GF-D8 (cell line): Measurements from ENCODE around the gene PRKCA.

ENCODE experiments used
- DNase-seq: peaks from one replicate; lab custom pipeline; 2025; lab: John Stamatoyannopoulos, UW

Gene PRKCA

DNA sequence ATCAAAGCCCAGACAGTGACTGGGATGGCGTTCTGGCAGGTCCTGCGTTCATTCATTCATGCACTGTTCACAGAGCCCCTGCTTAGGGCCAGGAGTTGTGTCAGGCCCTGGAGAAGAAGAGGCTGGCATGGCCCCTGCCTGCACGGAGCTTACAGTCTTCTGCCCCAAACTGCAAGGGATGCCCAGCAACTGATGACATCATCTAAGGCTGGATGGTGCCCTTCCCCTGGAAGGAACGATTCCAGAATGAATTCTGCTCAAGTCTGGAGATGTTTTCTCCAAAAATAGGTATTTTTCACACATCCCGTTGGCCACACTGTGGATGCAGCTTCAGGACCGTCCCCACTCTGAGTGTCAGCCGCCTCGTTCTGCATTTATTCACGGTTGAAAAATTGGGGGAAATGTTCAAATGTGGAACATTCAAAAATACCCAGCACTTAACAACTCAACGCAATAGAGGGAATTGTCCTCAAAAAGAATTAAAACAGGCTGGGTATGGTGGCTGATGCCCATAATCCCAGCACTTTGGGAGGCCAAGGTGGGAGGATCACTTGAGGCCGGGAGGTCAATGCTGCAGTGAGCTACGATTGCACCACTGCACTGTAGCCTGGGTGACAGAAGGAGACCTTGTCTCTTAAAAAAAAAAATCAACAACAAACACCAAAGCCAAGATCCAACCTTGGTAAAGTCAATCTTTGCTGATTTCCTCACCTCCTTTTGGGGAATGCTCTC, 508.7 kb downstream of the PRKCA start:
- no peak for DNase-seq

DNA sequence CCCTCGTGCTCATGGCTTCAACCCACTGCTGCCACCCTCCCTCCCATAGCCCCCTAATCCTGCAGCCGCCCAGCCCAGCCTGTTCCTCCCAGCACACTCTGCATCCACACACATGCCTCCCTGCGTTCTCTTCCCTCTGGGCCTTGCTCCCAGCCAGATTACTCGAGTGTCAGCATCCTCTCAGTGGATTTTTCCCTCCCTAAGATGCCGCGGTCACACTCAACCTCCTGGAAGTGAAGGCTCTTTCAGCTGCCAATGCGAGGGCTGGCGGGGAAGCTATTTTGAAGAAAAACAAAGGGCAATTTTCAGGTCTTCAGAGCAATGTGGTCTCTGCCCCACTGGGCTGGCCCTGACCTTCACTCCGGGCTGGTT, 509.3 kb downstream of the PRKCA start:
- no peak for DNase-seq

DNA sequence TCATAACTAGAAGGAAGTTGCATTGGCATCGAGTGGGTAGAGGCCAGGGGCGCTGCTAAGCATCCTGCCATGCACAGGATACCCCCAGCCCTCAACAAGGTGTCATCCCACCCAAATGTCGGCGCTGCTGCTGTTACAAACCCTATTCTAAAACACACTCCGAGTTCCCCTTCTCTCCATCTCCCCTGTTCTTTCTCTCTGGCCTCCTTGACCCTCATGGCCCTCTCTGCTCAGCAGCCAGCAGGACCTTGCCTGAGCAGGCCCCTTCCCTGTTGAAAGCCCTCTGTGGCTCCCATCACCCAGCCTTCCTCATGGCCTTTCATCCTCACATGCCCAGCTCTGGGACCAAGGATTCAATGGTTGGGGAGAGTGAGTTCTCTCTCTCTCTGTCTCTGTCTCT, 510.2 kb downstream of the PRKCA start:
- DNase-seq: no peak

DNA sequence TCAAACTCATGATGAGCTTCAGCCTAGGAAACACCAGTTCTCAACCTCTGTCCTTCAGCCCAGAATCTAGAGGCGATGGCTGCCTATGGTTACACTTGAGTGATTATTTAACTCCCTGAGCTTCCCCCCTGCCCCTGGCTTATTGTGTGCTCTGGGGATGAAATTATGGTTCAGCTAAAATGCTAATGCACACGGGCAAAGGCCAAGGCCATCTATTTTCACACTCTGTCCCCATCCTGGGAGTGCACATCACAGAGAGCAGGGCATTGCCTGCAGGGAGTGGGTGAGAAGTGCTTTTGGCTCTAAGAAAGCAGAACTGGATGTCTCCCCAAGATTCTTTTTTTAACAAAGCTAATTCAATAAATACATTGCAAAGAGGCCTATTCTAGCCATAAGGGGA, 510.9 kb downstream of the PRKCA start:
- no peak for DNase-seq

DNA sequence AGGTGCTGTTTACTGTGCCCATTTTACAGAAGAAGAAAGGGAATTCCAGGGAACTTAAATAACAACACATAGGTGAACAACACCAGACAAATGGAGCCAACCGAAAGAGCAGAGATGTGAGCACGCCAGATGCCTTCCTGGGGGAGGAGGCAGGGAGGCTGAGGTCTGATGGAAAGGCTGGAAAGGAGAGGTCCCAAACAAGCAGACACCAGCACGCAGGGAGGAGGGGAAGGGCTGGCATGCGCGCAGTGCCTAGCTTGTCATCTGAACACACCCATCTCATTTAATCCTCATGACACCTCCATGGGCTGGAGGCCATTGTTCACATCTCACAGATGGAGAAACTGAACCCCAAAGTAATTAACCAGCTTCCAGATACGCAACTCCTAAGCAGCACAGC, 511.6 kb downstream of the PRKCA start:
- no peak for DNase-seq

DNA sequence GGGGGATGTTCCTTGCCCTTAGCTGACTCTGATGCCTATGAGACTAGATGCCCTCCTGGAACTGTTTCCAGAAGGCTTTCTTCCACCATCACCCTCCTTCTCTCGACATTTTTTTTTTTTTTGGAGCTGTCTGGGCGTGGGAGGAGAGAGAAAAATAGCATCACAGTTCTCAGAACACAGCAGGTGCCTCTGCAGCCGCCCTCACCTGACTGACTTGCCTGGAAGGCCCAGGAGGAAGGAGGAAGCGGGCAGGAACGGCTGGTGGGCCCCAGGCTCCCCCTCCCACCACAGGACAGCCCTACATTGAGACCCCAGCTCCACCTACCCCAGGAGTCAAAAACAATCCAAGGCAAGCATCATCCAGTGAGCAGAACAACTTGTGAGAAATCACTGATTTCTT, 512.2 kb downstream of the PRKCA start:
- DNase-seq: no peak

DNA sequence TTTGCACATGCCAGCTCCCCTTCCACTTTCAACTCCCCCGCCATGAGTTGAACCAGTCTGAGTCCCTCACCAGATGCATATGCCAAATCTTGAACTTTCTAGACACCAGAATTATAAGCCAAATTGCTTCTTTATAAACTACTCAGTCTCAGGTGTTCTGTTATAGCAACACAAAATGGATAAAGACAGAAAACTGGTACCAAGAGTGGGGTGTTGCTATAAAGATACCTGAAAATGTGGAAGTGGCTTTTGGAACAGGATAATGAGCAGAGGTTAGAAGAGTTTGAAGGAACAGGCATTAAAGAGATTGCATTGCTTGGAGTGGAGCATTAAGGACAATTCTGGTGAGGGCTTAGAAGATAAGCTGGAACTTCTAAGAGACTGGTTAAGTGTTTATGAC, 515.3 kb downstream of the PRKCA start:
- no peak for DNase-seq

DNA sequence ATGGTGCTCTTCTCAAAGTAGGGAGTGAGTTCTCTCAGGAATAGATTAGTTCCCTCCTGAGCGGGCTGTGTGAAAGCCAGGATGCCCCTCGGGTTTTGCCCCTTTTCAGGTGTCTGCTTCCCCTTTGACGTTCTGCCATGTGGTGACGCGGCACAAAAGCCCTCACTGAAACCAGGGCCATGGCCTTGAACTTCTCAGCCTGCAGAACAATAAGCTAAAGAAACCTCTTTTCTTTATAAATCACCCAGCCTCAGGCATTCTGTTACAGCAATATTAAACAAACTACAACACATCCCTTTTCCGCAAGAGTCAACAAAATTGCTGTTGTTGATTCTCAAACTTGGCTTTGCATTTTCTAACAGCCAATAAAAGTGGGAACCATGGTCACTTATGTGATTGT, 517.1 kb downstream of the PRKCA start:
- DNase-seq: no peak

DNA sequence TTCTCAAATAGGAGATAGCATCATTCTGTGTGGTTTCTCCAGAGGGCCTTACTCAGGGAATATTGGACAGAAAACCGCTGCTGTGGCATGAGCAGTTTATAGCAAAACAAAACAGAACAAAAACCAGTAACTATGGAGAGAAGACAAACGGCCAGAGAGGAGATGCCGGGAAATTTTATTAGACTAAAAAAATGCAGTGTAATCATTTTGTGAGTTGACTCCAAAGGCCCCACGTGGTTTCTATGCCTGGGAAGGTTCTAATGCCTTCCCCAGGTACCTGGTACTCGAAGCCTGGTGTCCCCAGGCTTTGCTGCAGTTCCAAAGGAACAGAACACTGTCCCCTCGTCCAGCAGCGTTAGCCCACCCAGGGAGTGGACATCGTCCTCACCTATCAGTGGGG, 519.6 kb downstream of the PRKCA start:
- DNase-seq: no peak

DNA sequence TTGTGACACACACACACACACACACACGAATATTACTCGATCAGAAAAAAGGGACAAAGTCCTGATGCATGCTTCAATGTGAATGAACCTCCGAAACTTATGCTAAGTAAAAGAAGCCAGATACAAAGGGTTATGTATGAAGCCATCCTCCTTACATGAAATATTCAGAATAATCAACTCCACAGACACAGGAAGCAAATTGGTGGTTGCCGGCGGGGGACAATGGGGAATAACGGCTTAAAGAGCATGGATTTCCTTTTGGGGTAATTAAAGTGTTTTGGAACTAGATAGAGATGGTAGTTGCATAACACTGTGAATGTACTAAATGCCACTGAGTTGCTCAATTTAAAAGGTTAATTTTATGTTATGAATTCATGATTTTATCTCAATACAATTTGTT, 524.4 kb downstream of the PRKCA start:
- DNase-seq: no peak

DNA sequence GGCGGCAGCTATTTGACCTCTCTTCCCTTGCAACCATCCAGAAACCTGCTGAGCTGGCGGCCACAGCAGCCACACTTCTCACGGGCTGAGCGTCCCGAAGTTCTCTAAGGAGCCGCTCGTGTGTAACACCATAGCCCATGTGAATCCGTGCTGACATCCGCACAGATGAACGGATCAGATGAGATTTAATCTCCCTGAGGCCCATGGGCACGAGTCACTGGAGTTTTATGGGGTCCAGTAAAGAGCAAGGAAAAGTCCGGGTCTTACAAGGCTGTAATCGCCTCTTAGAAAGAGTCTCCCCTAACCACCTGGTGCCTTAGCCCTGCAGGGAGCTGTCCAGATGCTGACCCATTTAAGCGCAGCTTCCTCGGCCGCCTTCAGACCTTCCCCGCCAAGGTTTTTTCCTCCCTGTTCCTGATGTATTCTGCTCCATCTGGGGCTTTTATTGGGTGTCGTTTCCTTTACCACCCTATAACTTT, 527.0 kb downstream of the PRKCA start:
- no peak for DNase-seq

DNA sequence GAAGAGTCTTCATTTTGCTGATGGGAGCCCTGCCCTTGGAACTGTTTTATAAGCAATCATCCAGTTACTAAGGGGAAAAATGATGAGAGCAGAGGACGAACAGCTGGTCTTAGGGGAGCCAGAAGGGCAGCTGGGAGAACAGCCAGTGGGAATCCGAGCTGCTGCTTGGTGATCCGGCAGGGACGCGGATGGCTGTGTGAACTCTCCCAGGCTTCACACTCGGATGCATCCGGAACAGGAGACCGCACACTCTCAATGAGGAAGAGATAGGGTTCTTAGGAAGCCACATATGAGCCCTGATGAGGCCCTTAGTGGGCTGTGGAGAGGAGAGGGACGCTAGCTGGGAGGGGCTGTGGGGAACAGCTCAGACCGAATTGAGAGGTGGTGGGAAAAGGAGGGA, 527.5 kb downstream of the PRKCA start:
- DNase-seq: no peak

DNA sequence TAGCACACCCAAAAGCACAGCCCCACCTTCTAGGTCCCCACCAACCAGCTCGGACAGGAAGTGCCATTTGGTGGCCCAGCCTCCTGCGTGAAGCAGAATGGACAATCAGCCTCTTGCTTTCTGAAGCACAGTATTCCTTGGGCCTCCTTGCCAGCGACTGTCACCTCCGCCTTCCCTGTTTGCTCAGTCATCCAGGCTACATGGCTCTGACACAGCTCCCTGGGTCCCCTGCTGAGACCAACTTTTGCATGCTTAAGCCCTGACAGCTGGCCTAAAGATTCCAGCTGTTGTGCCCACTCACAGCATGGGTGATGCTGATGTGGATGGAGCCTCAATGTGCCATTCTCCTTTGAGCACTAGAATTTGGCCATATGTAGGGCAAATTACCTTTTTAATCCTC, 528.0 kb downstream of the PRKCA start:
- no peak for DNase-seq

DNA sequence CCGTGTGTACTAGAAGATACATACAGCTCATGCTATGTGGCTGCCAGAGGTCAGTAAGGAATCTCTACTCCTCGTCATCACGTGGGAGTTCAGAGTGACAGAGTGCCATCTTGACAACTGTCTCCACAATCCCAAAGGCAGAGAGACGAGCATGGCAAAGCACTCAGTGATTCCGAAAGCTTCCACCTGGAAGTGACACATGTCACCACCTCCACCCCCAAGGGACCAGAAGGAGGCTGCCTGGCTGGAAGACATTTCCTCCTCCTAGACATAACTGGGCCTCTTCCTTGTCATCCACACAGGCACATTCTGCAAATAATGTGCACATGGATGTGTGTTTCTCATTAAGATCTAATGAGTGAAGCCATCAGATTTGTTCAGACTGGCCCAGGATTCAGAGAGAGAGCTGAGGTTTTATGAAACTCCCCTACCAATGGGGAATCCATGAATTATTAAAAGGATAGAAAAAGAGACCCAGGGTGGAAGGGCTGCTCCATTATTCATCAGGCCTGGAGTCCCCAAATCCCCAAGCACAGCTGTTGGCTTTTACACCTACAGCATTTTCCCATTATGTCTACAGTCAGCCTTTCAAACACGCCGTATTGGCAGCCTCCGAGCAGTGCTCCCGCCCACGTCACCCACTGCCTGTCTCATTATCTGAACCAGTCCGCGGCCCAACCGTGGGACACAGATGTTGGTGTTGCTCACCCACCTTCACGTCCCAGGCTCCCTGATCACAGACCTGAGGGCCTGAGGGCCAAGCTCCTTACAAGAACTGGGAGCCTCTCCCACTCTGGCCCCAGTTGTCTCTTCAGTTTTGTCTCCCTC, 529.2 kb downstream of the PRKCA start:
- no peak for DNase-seq

DNA sequence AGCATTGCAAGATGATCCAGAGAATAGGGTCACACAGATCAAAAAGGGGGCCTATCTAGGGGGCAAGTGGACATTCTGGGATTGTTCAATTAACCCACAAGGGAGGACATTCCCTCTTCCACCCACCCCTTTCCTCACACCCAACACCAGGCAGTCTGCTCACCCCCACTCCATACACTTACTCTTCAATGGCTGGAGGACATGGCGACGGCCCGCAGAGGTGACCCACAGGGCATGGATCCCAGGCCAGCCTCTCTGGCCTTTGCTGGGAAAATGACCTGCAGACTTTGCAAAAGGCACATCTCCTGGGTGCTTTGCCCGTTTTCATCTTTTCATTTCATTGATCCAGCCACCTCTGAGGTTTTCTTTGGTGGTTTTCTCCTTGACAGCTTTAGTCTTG, 530.8 kb downstream of the PRKCA start:
- no peak for DNase-seq

DNA sequence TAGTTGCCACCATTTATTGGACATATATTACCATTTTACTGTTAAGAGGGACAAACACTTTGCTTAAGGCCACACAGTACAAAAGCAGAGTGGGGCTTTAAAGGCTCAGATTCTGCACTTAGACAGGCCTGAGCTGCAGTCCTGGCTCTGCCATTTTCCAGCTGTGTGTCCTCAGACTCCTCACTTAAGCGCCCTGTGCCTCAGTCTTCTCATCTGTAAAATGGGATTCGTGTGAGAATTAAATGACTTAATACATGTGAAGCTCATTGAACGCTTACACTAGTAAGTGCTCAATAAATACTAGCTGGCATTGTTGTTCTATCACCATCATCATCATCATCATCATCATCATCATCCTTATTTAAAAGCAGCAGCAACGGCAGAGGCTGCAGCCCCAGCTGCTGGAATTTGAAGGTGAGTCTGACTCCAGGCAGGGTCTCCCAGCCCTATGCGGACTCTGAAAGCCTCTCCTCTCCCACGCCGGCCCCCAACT, 532.1 kb downstream of the PRKCA start:
- no peak for DNase-seq

DNA sequence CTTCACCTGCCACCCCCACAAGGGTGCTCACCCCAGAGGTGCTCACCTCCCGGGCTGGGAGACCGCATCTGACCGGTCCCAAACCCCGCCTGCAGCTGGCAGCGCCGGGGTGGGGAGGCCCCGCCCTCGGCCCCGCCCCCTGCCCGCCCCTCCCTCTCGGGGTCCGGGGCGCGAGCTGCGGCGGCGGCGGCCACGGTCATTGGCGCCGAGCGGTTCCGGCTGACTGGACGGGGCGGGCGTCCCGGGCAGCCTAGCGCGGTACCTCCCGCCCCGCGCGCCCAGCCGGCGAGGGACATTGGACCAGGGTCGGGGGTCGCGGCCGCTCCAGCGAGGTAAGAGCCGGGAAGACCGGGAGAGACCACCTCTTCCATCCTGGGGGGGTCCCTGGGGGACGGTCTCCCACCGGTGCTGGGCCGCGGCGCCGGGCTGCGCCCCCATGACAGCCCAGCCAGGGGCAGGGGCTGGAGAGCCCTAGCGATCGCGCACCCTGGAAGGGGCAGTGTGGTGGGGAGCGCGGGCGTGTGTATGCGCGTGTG, 532.6 kb downstream of the PRKCA start, which contains the start of gene CACNG5:
Gene CACNG5 (plus strand): TSS at position 199 of the 536 bp plus-strand sequence. CDS start 42,216 bp downstream, outside the sequence.
- DNase-seq: no peak

DNA sequence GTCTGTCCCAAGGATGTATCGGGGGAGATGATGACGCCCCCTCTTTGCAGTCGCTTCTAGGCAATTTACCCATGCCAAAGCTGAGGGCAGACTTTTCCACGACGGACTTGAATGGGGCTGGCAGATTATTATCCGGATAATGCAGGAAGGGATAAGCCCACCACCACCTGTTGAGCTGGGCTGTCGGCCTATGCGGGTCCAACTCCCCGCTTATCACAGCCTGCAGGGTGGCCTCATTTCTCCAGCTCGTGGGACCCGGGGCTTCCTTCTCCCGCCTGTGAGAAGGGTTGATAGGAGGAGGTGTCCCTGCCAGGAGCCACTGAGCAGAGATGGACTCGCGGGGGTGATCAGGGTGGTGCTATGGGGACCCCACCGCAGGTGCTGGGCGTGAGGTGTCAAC, 533.1 kb downstream of the PRKCA start:
- DNase-seq: no peak

DNA sequence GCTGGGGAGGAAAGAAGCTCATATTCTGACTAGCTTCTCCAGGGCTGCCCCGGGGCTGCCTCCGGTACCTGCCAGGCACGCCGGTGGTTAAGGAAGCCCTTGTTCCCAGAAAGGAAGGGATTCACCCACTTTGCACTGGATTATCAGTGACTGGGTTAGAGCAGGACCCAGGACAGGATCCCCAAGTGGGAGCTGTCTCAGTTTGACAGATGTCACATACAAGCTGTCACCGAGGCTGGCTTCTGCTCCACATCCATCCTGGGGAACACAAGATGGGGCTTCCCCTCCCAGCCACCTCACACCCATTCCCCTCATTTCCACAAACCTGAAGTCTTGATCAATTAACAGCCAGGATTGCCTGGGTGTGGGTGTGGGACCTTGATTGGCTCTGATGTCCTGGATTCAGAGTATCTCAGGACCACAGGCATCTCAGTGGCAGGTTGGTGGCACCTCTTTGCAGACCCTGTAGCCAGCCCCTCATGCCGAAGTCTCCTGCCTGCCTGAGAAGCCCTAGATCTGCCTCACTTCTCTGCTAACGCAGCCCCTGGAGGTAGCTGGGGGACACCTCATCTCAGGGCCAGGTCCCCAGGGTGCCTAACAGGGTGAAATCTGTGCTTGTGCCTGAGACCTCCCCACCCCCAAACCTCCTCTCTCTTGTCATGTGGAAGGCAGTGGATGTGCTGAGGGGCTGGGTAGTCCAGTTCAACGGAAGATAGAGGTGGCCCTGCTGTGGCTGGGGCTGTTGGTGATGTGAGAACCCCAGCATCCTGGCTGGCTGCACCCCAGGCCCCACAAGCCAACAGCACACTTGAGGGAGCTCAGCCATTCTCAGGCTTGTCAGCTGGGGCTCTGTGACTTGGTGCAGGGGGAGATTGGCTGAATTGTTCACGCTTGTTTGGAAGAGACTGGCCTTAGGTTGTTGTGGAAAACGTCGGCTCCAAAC, 533.9 kb downstream of the PRKCA start:
- no peak for DNase-seq

DNA sequence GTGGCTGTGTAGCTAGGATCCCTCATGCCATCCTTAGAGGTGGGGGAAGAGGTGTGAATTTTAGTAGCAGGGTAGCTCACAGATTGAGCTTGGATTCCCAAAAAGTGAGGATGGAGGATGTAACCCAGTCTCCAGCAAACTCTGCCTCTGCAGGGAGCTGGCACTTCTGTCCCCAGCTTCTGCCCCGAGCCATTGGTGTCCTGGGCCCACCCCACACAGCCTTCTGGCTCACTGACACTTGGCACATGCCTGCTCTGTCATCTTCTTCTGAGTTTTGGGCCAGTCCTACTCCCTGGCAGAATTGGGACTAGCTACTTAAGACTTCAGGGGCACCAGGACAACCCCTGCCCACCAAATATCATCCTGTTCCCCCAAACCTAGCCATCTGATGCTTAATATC, 534.8 kb downstream of the PRKCA start:
- no peak for DNase-seq

DNA sequence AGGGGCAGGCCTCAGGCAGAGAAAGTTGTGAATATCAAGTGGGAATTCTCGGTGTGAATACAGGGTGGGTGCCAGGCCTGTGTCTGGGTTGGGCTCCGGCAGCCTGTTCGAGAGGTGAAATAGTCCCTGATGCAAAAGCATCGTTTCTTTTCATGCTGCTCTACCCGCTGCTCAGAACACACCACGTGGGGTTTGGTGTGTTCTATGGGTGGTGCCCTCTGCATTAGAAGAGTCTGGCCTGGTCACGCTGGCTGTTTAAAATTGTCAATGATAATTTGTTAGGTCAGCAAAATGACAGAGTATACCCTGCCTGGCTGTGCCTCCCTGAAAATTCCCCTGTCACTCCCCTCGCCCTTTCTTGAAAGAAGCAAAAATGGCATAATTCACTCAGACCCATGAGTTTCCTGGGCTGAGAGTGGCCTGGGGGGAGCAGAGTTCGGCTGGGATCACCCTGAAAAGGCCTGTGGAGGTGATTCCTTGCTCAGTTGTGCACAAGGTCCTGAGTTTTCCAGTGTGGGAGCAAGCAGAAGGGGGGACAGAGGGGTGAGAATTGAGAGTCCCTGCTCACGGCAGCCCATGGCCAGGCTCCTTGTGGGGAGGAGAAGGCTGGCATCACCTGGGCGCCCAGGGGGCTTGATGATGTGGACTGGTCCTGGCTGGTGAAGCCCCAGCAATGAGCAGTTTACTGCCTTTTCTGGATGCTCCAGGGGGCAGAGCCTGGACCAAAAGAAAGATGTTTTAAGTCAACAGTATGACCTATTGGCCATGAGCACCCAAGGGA, 535.7 kb downstream of the PRKCA start:
- no peak for DNase-seq
